NOMO-1 treated with dmso at 0.1 percent for 144 hours (cell line): ENCODE measurements around the gene NFILZ.

ENCODE experiments used
- DNase-seq: peaks from one replicate; lab custom pipeline; 2025; ENCODE audit not compliant: unreplicated experiment; lab: John Stamatoyannopoulos, UW

Gene NFILZ

DNA sequence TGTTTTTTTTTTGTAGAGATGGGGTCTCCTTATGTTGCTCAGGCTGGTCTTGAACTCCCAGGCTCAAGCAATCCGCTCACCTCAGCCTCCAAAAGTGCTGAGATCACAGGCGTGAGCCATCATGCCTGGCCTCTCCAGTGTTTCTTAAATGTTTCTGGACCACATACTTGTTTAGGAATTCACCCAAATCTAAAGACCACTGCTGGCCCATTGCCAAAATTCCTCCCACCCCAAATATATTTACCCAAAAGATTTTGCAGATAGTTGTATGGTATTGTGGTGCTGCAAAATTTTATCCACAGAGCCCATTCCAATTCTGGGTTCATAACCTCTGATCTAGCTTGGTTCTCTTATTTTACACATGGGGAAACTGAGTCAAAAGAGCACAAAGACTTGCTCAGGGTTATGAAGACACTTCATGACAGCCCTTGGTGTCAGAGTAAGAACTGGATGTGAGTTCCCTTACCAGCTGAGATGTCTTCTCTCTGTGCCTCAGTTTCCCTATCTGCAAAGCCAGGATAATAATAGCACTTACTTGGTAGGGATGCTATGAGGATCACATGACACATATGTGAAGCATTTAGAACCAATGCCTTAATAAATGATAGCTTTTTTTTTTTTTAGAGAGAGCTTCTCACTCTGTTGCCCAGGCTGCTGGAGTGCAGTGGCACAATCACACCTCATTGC is 10.9 kb downstream of the NFILZ start:
- DNase-seq: no peak

DNA sequence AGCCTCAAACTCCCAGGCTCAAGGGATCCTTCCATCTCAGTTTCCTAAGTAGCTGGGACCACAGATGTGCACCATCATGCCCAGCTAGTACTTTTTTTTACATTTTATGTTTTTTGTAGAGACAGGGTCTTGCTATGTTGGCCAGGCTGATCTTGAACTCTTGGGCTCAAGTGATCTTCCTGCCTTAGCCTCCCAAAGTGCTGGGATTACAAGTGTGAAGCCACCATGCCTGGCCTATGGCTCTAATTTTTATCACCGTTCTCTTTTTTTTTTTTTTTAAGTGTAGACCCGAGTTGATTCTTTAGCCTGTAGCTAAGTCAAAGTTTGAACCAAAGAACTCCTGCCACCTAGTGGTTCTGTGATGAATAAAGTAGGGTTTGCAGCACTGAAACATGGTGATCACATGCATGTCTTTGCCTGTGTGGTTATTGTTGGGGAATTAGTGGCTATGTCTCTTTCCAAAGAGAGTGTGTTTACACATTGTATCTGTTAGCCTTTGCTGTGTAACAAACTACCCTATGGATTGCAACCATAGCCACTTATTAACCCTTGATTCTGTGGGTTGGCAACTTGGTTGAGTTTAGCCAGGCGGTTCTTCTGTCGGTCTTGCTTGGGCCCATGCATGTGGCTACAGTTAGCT is 11.6 kb downstream of the NFILZ start:
- peak; percentile 23 for DNase-seq

DNA sequence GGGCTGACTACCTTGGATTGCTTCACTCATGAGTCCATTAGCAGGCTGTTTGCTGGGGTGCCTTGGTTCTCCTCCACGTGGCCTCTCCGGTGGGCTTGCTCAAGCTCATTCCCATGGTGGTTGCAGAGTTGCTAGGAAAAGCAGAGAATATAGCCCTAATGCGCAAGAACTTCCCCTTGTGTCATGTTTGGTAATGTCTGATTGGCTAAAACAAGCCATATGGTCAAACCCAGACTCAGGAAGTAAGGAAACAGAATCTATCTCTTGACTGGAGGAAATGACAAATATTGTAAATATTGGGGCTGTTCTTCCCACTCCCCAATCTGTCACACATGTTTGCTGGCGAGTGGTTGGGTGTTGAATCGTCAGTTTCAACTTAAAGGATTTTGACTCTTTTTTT is 12.1 kb downstream of the NFILZ start:
- no peak for DNase-seq

DNA sequence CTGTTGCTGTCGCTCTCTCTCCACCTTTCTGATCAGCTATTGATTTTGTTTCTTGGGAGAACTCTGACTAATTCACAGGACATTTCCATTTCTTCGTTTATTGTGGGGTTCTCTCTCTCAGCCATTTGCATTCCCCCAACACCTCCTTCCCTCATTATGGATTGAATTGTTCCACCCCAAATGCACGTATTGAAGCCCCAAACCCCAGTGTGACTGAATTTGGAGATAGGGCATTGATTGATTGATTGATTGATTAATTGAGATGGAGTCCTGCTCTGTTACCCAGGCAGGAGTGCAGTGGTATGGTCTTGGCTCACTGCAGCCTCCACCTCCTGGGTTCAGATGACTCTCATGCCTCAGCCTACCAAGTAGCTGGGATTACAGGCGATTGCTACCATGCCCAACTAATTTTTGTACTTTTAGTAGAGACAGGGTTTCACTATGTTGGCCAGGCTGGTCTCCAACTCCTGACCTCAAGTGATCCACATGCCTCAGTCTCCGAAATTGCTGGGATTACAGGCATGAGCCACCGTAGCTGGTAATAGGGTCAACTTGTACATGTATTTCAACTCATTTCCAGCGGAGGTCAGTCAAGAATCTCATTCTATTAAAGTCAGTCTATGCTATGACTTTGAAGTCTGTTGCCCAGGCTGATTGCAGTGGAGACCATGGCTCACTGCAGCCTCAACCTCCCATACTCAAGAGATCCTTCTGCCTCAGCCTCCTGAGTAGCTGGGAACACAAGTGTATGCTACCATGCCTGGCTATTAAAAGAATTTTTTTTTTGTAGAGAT is 13.6 kb downstream of the NFILZ start:
- no peak for DNase-seq

DNA sequence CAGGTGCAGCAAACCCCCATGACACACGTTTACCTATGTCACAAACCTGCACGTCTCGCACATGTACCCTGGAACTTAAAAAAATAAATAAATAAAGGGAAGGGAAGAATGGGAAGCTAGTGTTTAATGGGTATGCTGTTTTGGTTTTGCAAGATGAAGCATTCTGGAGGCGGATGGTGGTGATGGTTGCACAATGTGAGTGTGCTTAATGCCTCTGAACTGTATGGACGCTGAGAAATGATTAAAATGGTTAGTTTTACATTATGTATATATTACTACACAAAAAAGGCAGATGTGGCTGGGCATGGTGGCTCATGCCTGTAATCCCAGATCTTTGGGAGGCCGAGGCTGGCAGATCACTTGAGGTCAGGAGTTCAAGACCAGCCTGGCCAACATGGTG is 17.8 kb downstream of the NFILZ start:
- peak; percentile 68 for DNase-seq

DNA sequence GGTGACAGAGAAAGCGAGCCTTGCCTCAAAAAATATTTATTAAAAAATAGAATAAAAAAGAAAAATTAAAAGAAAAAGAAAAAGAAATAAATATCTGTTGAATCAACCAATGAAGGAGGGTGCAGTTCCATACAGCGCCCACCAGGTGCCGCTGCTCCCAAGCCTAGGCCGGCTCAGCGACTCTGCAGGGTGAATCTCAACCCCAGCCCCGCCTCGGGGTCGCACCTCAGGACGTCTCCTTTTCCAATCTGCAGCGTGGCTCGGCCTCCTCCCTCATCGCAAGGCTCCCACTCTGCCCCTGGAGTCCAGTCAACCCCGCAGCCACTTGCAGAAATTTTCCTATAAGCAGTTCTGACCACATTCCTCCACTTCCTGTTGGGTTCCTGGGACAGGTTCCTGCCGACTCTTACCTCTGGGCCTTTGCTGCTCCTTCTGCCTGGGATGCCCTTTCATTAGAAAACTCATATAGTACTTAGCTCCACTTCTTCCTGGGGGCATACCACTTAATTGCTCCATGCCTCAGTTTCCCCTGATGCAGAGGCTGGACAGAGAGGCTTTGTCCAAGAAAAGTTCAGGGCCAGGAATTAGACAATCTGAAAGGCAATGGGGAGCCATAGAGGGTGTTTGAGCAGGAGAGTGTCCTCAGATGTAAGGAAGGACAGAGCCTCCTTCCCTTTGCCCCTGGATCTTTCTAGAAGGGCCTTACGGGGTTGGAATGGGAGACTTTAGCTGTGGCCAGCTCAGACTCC is 24.3 kb downstream of the NFILZ start:
- DNase-seq: peak; percentile 61

DNA sequence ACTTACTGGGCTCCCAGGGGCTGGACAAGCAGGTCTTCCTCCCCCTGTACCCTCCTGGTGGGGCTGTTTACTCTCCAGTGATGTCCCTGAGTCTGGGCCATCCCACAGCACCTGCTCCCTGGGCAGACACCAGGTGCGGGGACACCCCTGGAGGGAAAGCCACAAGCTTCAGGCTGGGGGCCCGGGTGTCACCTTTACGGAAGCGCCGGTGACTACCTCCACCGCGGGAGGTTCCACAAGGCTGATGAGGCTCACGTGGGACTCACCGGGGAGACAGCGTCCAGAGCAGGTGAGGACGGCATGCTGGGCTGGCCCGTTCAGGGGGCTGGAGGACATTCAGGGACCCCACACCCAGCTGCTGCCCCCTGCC is 24.9 kb downstream of the NFILZ start:
- no peak for DNase-seq

DNA sequence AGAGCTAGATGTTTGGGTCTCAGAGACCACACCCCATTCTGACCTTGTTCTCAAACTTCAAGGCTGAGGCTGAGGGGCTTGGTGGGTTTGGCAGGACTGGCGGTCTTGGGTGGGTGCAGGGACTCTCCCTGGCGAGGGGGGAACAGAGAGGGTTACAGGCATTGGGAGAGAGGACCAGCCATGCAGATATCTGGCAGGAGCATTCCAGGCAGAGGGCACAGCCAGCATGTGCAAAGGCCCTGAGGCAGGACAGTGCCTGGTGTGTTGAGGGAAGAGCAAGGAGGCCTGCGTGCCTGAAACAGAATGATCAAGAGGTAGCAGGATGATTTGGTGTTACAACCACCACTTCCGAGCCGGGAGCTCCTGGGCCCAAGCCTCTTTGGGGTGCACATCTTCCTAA is 27.4 kb downstream of the NFILZ start:
- DNase-seq: no peak

DNA sequence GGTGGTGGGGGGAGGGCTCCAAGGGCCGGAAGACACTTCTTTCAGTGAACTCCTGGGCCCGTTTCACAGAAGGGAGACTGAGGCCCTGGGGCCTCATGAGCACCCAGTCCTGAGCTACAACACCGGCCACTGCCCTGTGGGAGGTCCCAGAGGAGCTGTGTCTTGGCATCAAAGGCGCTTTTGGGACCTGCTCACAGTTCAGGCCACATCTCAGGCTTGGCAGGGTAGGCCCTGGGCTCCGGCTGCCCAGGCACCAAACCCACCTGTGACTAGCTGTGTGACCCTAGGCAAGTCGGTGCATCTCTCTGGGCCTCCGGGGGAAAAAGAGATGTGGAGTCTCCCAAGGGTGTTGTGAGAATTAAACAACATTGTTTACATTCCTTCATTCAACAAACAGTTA is 29.5 kb downstream of the NFILZ start:
- no peak for DNase-seq

DNA sequence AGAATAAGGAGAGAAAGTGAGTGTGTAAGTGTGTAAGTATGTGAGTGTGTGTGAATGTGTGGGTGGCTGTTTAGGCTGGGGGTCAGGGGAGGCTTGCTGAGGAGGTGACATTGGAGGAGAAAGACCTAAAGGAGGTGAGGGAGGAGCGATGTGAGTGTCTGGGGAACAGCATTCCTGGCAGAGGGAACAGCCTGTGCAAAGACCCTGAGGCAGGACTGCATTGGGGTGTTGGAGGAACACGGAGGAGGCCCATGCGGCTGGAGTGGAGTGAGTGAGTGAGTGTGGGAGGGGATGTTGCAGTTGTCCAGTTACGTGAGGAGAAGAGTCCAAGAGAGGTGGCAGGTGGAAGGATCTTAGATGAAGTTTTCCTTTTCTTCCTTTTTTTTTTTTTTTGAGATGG is 31.8 kb downstream of the NFILZ start:
- DNase-seq: no peak

DNA sequence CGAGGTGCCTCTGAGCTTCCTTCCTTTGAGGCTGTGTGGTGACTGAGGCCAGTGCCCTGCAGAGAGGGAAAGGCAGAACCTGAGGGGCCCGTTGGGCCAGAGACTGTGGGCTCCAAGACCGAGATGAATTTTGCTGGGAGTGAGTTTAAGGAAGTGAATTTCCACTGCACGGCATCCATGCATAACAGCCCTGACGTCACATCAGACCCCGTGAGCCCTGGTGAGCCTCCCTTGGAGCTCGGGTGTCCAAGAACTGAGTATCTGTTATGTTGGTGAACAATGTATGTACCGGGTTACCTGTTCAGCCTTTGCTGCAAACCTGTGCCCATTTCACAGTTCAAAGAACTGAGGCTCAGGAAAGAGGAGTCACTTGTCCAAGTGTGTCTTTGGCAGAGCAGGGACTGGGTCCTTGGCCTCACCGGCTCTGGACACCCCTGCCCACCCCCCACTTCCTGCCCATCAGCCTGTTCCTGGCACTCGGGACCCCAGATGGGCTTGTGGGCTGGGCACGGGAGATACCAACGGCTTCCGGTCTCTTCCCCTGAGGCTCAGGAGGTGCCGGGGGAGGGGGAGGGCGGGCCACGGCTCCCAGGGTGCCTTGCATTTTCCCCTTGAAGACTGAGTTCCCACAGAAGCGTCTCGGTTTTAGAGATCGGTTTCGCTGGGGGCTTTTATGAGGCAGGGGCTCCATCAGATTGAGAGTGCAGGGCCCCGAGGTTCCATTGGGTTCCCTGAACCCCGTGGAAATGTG is 33.7 kb downstream of the NFILZ start:
- no peak for DNase-seq

DNA sequence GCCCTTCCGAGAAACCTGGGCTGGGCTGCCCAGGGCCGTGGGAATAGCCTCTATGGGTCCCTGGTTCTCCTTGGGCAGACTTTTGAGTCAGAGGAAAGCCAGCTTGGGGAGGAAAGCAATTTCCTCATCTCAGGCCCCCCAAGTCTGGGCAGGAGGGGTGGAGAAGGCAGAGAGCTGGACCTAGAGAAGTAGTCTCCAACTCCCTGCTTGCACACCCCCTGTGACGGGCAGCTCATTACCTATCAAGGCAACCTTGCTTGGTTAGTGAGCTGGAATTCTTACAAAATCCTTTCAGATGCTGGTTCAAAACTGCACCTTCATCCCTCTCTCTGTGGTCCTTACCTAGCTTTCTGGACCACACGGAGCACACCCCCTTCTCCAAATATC is 34.2 kb downstream of the NFILZ start:
- no peak for DNase-seq

DNA sequence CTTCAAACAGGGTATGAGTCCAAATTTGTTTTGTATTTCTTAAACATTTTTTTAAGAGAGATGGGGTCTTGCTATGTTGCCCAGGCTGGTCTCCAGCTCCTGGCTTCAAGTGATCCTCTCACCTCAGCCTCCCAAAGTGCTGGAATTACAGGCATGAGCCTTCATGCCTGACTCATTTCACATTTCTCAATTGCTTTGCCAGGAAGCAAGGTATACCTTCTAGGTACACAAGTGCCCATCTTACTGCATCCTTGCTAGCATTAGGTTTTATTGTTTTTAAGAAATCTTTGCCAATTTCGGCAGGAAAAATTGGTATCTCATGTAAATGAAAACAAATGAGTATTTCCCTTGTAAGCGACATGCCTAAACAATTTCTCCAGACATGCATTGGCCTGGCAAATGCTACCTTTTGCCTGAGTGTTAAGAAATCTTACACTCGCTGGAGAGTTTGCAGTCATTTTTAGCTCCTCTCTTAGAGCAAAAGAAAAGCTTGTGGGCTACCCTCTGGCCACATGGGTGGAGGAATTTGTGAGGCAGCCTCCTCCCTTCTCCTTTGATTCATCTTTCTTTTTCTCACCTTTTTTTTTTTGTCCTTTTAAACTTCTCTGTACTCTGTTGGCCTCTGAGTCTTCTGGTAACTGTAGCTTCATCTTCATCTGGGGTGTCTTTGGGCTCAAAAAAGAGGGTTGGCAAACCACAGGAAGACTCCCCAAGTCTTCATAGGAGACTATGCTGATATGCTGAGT is 35.2 kb downstream of the NFILZ start:
- DNase-seq: no peak

DNA sequence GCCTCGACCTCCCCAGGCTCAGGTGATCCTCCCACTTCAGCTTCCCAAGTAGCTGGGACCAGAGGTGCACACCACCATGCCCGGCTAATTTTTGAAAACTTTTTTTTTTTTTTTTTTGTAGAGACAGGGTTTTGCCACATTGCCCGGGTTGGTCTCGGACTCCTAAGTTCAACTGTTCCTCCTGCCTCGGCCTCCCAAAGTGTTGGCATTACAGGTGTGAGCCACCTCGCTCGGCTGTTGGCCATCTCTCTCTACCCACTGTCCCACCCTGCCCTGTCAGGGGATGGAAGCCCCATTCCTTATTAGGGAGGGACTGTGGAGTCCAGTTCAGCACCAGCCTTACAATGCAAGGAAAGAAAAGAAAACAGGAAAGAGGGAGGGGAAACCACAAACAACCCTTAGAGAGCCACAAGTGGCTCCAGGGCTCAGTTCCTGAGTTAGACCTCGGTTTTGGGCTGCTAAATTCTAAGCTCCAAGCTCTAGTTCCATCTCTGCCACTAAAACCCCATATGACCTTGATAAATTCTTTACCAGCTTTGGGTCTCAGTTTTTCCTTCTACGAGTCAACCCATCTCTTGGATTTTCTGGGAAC is 36.5 kb downstream of the NFILZ start:
- peak; percentile 9 for DNase-seq

DNA sequence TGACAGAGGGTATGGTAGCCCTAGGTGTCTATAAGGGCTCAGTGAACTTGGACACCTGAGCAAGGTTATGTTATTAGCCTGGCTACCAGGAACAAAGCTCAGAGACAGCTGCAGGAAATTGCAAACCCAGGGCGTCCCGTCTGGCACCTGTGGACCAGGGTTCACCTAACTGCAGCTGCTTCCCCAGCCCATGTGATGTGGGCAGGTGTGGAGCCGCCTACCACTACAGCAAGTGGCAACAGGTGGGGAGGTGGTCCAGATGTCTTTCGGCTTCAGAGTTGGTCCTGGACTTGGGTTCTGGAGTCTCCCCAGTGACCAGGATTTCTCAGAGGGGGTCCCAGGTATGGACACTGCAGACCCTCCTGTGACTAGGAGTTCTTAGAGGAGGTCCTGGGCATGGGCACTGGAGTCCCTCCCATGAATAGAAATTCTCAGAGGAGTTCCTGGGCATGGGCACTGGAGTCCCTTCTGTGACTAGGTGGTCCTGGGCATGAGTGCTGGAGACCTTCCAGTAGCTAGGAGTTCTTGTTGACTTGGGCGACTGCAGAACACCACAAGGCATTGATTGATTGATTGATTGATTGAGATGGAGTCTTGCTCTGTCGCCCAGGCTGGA is 43.0 kb downstream of the NFILZ start:
- DNase-seq: no peak

DNA sequence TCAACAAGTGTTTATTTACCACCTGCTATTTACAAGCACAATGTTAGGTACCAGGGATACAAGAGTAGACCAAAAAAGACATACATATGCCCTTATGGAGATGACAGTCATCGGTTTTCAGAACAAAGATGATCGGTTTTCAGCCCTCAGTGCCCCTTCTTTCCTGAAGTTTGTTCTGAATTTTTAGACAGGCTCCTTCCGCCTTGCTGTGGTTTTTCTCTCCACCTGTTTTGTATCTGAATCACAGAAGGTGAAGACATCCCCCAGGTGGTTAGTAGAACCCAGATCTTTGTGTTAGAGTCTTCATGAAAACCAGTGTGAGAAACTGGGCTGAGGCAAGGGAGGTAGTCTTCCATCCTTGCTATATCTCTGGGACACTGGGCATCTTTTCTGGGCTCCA is 44.6 kb downstream of the NFILZ start:
- DNase-seq: no peak

DNA sequence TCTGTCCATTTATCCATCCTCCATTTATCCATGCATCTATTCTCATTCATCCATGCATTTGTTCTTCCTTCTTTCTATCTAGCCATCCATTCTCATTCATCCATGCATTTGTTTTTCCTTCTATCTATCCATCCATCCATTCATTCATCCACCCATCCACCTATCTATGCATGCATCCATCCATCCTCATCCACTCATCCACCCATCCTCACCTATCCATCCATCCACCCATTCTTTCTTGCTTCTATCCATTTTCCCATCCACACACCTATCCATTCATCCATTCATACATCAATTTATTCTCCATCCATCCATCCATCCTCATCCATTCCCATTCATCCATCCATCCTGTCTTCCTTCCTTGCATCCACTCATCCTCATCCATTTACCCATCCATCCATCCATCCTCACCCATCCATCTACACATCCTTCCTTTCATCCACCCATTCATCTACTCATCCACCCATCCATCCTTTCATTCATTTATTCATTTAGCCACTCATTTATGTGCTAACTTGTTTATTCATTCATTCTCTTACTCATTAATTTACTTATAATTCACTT is 47.9 kb downstream of the NFILZ start:
- DNase-seq: no peak
